HCT116 (cell line): ENCODE results near the gene TMEM40. TPM values are rescaled to one million over a fixed set of nuclear protein-coding genes. Genes with fewer than 3 reads are reported as not detected.
A peak's percentile ranks its signal among the peaks of the same experiment; 100 is the strongest.

Experiments
- ATAC-seq: fragments of 200-7000 bp; cut with Tn5 transposase; 2 replicates; pipeline ENCODE4 v1.9.1; 2020; ENCODE audit warnings: mild to moderate bottlenecking, moderate library complexity
- BruUV-seq: library from RNA; stranded (reverse); fragments of 400-500 nt; replicated peaks from 2 replicates; lab custom pipeline; 2021; lab: Mats Ljungman, UMichigan
- CTCF ChIA-PET: fragments of 300-600 bp; sonication (Branson Sonifier 250); formaldehyde crosslinking; loops from one replicate; lab custom pipeline; 2021; ENCODE audit warnings: antibody characterized with exemption; lab: Charles Lee
- POLR2A ChIA-PET: fragments of 300-600, 350-600 bp; sonication (Branson Sonifier 250); formaldehyde crosslinking; loops from one replicate; lab custom pipeline; 2021; ENCODE audit warnings: antibody characterized with exemption; lab: Charles Lee
- RAD21 ChIA-PET, 2 experiments: fragments of 300-600 bp; sonication (Branson Sonifier 250); formaldehyde crosslinking; loops; one replicate each; lab custom pipeline; 2023; ENCODE audit warnings: low total read pairs in 2 of 2; ENCODE audit not compliant: uncharacterized antibody in 2 of 2, unreplicated experiment in 2 of 2, low non-redundant PET in 1 of 2; lab: Charles Lee
- DNase-seq: peaks from one replicate; pipeline ENCODE4 v3.0.0-alpha.2; 2010; ENCODE audit warnings: low read depth, low spot score
- H2AFZ ChIP-seq: fragments of 200-600 bp; shearing (Covaris generic), sonication (generic); 2 replicates; pipeline ENCODE4 v1.6.1; 2017; ENCODE audit warnings: low read depth, mixed run types, mixed read lengths, antibody characterized with exemption, low read length; ENCODE audit not compliant: poor library complexity, severe bottlenecking
- H3K27ac ChIP-seq: 2 replicates; pipeline ENCODE4 v1.5.1; 2012; ENCODE audit warnings: low read depth, low read length
- H3K27me3 ChIP-seq: fragments of 200-600 bp; sonication (generic); 2 replicates; pipeline ENCODE4 v1.6.1; 2016; ENCODE audit warnings: mixed run types, low read length, mixed read lengths; ENCODE audit not compliant: insufficient read depth
- H3K36me3 ChIP-seq, 2 experiments: fragments of 200-500 bp in 1 of 2; fragments of 200-600 bp in 1 of 2; sonication (Bioruptor generic) in 1 of 2; sonication (generic) in 1 of 2; 2 replicates each; pipeline versions ENCODE4 v1.5.1 to v1.6.1; 2014 to 2016; ENCODE audit warnings: low read length in 2 of 2, inconsistent platforms in 1 of 2, mixed read lengths in 1 of 2, mixed run types in 1 of 2; ENCODE audit not compliant: insufficient read depth in 2 of 2, control insufficient read depth in 1 of 2
- H3K4me1 ChIP-seq, 2 experiments: fragments of 200-600 bp in 1 of 2; sonication (generic) in 1 of 2; 2 replicates each; pipeline versions ENCODE4 v1.5.1 to v1.6.1; 2012 to 2017; ENCODE audit warnings: low read length in 2 of 2, inconsistent platforms in 1 of 2, mild to moderate bottlenecking in 1 of 2, mixed read lengths in 1 of 2, mixed run types in 1 of 2, moderate library complexity in 1 of 2; ENCODE audit not compliant: insufficient read depth in 2 of 2, control insufficient read depth in 1 of 2
- H3K4me2 ChIP-seq: fragments of 200-600 bp; sonication (generic); 2 replicates; pipeline ENCODE4 v1.6.1; 2017; ENCODE audit warnings: mixed run types, low read length, mixed read lengths
- H3K4me3 ChIP-seq, 2 experiments: fragments of 200-600 bp in 1 of 2; sonication (generic) in 1 of 2; replicated peaks in 1 of 2; 2 replicates each; pipeline ENCODE4 v1.5.1; 2011 to 2016; ENCODE audit warnings: low read length in 2 of 2, control low read depth in 1 of 2, low read depth in 1 of 2, mild to moderate bottlenecking in 1 of 2, mixed read lengths in 1 of 2, mixed run types in 1 of 2
- H3K79me2 ChIP-seq: fragments of 200-600 bp; sonication (generic); 2 replicates; pipeline ENCODE4 v1.6.1; 2017; ENCODE audit warnings: mild to moderate bottlenecking, mixed run types, low read length, moderate library complexity, mixed read lengths; ENCODE audit not compliant: insufficient read depth
- H3K9ac ChIP-seq: fragments of 200-600 bp; sonication (generic); 2 replicates; pipeline ENCODE4 v1.6.1; 2016; ENCODE audit warnings: low read length, mixed read lengths
- H3K9me2 ChIP-seq: fragments of 200-600 bp; sonication (generic), shearing (Covaris generic); 2 replicates; pipeline ENCODE4 v1.6.1; 2017; ENCODE audit warnings: mixed run types, mild to moderate bottlenecking, moderate library complexity; ENCODE audit not compliant: insufficient read depth
- H3K9me3 ChIP-seq, 2 experiments: fragments of 200-500 bp in 1 of 2; fragments of 200-600 bp in 1 of 2; sonication (Bioruptor generic) in 1 of 2; sonication (generic) in 1 of 2; 2 replicates each; pipeline ENCODE4 v1.6.1; 2014 to 2017; ENCODE audit warnings: low read length in 2 of 2, mixed read lengths in 2 of 2, inconsistent platforms in 1 of 2, low read depth in 1 of 2, mild to moderate bottlenecking in 1 of 2, mixed run types in 1 of 2, moderate library complexity in 1 of 2; ENCODE audit not compliant: control insufficient read depth in 1 of 2, insufficient read depth in 1 of 2
- H4K20me1 ChIP-seq: fragments of 200-600 bp; sonication (generic), shearing (Covaris generic); 2 replicates; pipeline ENCODE4 v1.6.1; 2017; ENCODE audit warnings: mixed run types, mild to moderate bottlenecking, moderate library complexity; ENCODE audit not compliant: insufficient read depth
- EGR1 ChIP-seq: IDR thresholded peaks from 2 replicates; pipeline ENCODE4 v1.6.1; 2012; ENCODE audit warnings: low read depth
- JUND ChIP-seq: IDR thresholded peaks from 2 replicates; pipeline ENCODE4 v1.6.1; 2012
- SP1 ChIP-seq: IDR thresholded peaks from 2 replicates; pipeline ENCODE4 v1.6.1; 2012; ENCODE audit warnings: low read depth
- YY1 ChIP-seq: IDR thresholded peaks from 2 replicates; pipeline ENCODE4 v1.6.1; 2011; ENCODE audit warnings: low read length, low read depth, moderate library complexity, mild to moderate bottlenecking; ENCODE audit not compliant: insufficient replicate concordance; ENCODE audit errors: extremely low read depth
- intact Hi-C: fragments of 100-400 bp; cut with micrococcal nuclease; formaldehyde crosslinking; loops from 2 replicates; pipeline ENCODE4 v1.10.0; 2022
- total RNA-seq: library from RNA; stranded (reverse); gene quantifications from one replicate; pipeline ENCODE4 v1.2.1, GENCODE V29; 2021; ENCODE audit not compliant: unreplicated experiment
- TF ChIP-seq, protein P1 (sequence below): IDR thresholded peaks from 2 replicates; pipeline ENCODE4 v1.6.1; 2012; ENCODE audit warnings: low read depth
- TF ChIP-seq, protein P2 (sequence below): IDR thresholded peaks from 2 replicates; pipeline ENCODE4 v1.6.1; 2012

The TMEM40 gene
- total RNA-seq, 1 experiment from 2014 or later = 12.3 TPM

DNA sequence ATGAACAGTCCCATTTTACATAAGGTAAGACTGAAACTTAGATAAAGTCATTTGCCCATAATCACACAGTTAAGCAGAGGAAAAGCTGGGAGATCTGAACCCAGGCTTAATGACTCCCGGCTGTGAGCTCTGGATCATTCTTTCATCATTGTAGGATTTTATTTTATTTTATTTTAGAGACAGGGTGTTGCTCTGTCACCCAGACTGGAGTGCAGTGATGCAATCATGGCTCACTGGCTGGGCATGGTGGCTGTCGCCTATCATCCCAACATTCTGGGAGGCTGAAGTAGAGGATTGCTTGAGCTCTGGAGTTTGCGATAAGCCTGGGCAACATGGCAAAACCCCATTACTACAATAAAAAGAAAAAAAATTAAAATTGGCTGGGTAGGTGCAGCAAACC is 63.9 kb downstream of the TMEM40 start:
- Histone ChIP-seq H3K27me3 (no peaks in the 10 kb centered on the region), H3K9ac (no peak overlapping the region), H3K4me3 (no peak overlapping the region), H3K79me2 (no peaks in the 10 kb centered on the region), H3K36me3 (no peaks in the 10 kb centered on the region), H4K20me1 (no peaks in the 10 kb centered on the region), H2AFZ (peak overlapping the region; percentile 46), H3K9me3 (no peaks in the 10 kb centered on the region), H3K9me2 (no peaks in the 10 kb centered on the region), H3K27ac (no peak overlapping the region), H3K4me2 (no peak overlapping the region), H3K4me1 (peaks cover 8 to 17% of the 10 kb centered on the region in 2 experiments; a peak in 3 of 4 replicates)
- no TSS peak for BruUV-seq
- ATAC-seq (no peak), DNase-seq (no peak)
- TF ChIP-seq SP1 (no peak), YY1 (no peak), JUND (no peak), EGR1 (no peak)
- TF ChIP-seq, protein P1, sequence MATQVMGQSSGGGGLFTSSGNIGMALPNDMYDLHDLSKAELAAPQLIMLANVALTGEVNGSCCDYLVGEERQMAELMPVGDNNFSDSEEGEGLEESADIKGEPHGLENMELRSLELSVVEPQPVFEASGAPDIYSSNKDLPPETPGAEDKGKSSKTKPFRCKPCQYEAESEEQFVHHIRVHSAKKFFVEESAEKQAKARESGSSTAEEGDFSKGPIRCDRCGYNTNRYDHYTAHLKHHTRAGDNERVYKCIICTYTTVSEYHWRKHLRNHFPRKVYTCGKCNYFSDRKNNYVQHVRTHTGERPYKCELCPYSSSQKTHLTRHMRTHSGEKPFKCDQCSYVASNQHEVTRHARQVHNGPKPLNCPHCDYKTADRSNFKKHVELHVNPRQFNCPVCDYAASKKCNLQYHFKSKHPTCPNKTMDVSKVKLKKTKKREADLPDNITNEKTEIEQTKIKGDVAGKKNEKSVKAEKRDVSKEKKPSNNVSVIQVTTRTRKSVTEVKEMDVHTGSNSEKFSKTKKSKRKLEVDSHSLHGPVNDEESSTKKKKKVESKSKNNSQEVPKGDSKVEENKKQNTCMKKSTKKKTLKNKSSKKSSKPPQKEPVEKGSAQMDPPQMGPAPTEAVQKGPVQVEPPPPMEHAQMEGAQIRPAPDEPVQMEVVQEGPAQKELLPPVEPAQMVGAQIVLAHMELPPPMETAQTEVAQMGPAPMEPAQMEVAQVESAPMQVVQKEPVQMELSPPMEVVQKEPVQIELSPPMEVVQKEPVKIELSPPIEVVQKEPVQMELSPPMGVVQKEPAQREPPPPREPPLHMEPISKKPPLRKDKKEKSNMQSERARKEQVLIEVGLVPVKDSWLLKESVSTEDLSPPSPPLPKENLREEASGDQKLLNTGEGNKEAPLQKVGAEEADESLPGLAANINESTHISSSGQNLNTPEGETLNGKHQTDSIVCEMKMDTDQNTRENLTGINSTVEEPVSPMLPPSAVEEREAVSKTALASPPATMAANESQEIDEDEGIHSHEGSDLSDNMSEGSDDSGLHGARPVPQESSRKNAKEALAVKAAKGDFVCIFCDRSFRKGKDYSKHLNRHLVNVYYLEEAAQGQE = no peak
- TF ChIP-seq, protein P2, sequence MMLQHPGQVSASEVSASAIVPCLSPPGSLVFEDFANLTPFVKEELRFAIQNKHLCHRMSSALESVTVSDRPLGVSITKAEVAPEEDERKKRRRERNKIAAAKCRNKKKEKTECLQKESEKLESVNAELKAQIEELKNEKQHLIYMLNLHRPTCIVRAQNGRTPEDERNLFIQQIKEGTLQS = no peak
- intact Hi-C loops = no loop called here
- ChIA-PET POLR2A (interaction anchor here (1.0 kb wide), 1 partner anchor 31 kb away, joined by 3 read pairs; the partner anchor contains the start of gene RAF1), RAD21 (no interaction called here), CTCF (interaction anchor here (0.8 kb wide), 1 partner anchor 11 kb away, joined by 3 read pairs; no protein-coding TSS in a partner anchor)
